ENCODE measurements around the gene PLXNA1.

Gene PLXNA1

GRCh38 chr3:127022849-127023248 is 39.9 kb downstream of the PLXNA1 start:
- Histone ChIP-seq H3K36me3 (ENCODE audit: insufficient read depth, low read length) (peaks cover 78% of the 10 kb centered on the region), H3K79me2 (ENCODE audit: insufficient read depth, low read length) (no peaks in the 10 kb centered on the region), H3K4me1 (ENCODE audit: insufficient read depth, low read length) (no peaks in the 10 kb centered on the region), H4K20me1 (ENCODE audit: insufficient read depth, low read length) (no peaks in the 10 kb centered on the region; the same call in 1 of the 2 replicates), H3K9me3 (ENCODE audit: insufficient read depth, low read length, severe bottlenecking) (no peaks in the 10 kb centered on the region), H3K27me3 (ENCODE audit: insufficient read depth, low read length, poor library complexity) (no peaks in the 10 kb centered on the region), H3K27ac (ENCODE audit: low read length) (no peak overlapping the region), H2AFZ (ENCODE audit: low read depth, low read length) (no peak overlapping the region), H3K4me3 (ENCODE audit: low read depth in 1 of 2, low read length in 2 of 2) (no peak overlapping the region), H3K9ac (ENCODE audit: low read depth, low read length) (no peak overlapping the region), H3K4me2 (ENCODE audit: insufficient read depth, low read length) (no peak overlapping the region)
- TF ChIP-seq CTCF (IDR thresholded peaks at IDR 0.05; ENCODE audit: borderline replicate concordance, extremely low read depth, low read length, poor library complexity, severe bottlenecking): no peak
- no peak for TF ChIP-seq EZH2 (IDR thresholded peaks at IDR 0.05; ENCODE audit: borderline replicate concordance, low read depth, low read length, severe bottlenecking)
- no peak for DNase-seq
- ATAC-seq (ENCODE audit: insufficient read depth, low read depth): no peak

DNA sequence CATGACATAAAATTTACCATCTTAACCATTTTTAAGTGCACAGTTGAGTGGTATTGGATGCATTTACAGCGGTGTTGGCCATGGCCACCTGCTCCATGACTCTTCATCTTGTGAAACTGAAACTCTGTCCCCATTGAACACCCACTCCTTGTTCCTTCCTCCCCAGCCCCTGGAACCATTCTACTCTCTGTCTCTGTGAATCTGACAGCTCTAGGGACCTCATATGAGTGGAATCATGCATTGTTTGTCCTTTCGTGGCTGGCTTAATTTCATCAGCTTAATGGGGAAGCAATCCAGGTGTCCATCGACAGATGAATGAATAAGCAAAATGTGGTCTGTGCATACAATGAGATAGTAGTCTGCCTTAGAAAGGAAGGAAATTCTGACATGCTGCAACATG is 42.5 kb downstream of the PLXNA1 start:
- TF ChIP-seq CTCF (IDR thresholded peaks at IDR 0.05; ENCODE audit: borderline replicate concordance, extremely low read depth, low read length, poor library complexity, severe bottlenecking) (no peak), EZH2 (IDR thresholded peaks at IDR 0.05; ENCODE audit: borderline replicate concordance, low read depth, low read length, severe bottlenecking) (no peak)
- no peaks in the 10 kb centered on the region for H3K27me3 ChIP-seq (ENCODE audit: insufficient read depth, low read length, poor library complexity)

DNA sequence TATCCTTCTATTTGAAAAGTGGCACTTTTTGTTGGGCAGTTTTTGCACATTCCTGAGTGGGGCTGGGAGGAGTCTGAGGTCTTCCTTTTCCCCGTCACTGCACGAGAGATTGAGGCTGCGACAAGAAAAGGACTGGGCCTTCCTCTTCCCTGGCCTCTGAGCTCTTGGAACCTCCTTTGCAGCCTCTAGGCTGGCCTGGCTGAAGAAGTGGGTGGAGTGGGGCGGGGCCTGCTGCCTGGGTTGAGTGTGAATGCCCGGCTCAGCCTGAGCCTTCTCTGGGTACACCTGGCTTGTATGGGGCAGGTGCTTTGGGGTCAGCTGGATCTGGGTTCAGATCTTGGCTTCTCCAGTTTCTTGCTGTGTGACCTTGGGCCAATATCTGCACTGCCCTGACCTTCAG is 43.1 kb downstream of the PLXNA1 start:
- no peak for DNase-seq
- no peak overlapping the region for H2AFZ ChIP-seq (ENCODE audit: low read depth, low read length)
- H3K79me2 ChIP-seq (ENCODE audit: insufficient read depth, low read length): no peaks in the 10 kb centered on the region
- no peak for ATAC-seq (ENCODE audit: insufficient read depth, low read depth)
- TF ChIP-seq CTCF (IDR thresholded peaks at IDR 0.05; ENCODE audit: borderline replicate concordance, extremely low read depth, low read length, poor library complexity, severe bottlenecking): no peak
- no peak for TF ChIP-seq EZH2 (IDR thresholded peaks at IDR 0.05; ENCODE audit: borderline replicate concordance, low read depth, low read length, severe bottlenecking)
- no peaks in the 10 kb centered on the region; the same call in 1 of the 2 replicates for H4K20me1 ChIP-seq (ENCODE audit: insufficient read depth, low read length)
- H3K9ac ChIP-seq (ENCODE audit: low read depth, low read length): no peak overlapping the region
- H3K4me2 ChIP-seq (ENCODE audit: insufficient read depth, low read length): no peak overlapping the region
- H3K4me1 ChIP-seq (ENCODE audit: insufficient read depth, low read length): no peaks in the 10 kb centered on the region
- H3K4me3 ChIP-seq (ENCODE audit: low read depth in 1 of 2, low read length in 2 of 2): no peak overlapping the region
- no peaks in the 10 kb centered on the region for H3K27me3 ChIP-seq (ENCODE audit: insufficient read depth, low read length, poor library complexity)
- H3K27ac ChIP-seq (ENCODE audit: low read length): no peak overlapping the region
- H3K9me3 ChIP-seq (ENCODE audit: insufficient read depth, low read length, severe bottlenecking): no peaks in the 10 kb centered on the region
- peaks cover 77% of the 10 kb centered on the region for H3K36me3 ChIP-seq (ENCODE audit: insufficient read depth, low read length)

More for the DNA sequence above, 42.5 kb downstream of the PLXNA1 start:
- Histone ChIP-seq H3K4me3 (ENCODE audit: low read depth in 1 of 2, low read length in 2 of 2) (no peak overlapping the region), H3K27ac (ENCODE audit: low read length) (no peak overlapping the region), H3K36me3 (ENCODE audit: insufficient read depth, low read length) (peaks cover 77% of the 10 kb centered on the region), H3K4me2 (ENCODE audit: insufficient read depth, low read length) (no peak overlapping the region), H3K79me2 (ENCODE audit: insufficient read depth, low read length) (no peaks in the 10 kb centered on the region), H3K9ac (ENCODE audit: low read depth, low read length) (no peak overlapping the region), H4K20me1 (ENCODE audit: insufficient read depth, low read length) (no peaks in the 10 kb centered on the region), H2AFZ (ENCODE audit: low read depth, low read length) (no peak overlapping the region), H3K4me1 (ENCODE audit: insufficient read depth, low read length) (no peaks in the 10 kb centered on the region), H3K9me3 (ENCODE audit: insufficient read depth, low read length, severe bottlenecking) (no peaks in the 10 kb centered on the region)
- DNase-seq: no peak
- ATAC-seq (ENCODE audit: insufficient read depth, low read depth): no peak

DNA sequence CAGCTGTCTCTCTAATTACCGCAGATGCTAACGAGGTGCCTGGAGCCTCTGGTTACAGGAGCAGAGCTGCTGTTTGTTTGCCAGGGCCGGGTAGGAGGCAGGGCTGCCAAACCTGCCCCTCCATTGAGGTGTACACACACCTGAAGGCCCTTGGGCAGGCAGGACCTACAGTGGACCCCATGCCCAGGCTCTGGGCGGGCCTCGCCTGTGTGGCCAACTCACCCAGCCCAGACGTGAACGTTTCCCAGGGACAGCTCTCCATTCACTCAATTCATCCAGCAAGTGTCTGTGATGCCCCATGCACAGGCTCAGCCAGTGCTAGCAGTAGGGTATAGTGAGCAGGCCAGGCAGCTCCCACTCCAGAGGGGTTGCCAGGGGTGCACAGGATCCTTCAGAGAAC is 43.7 kb downstream of the PLXNA1 start:
- Histone ChIP-seq H4K20me1 (ENCODE audit: insufficient read depth, low read length) (no peaks in the 10 kb centered on the region; the same call in 1 of the 2 replicates), H3K9me3 (ENCODE audit: insufficient read depth, low read length, severe bottlenecking) (no peaks in the 10 kb centered on the region), H3K4me2 (ENCODE audit: insufficient read depth, low read length) (no peak overlapping the region), H3K79me2 (ENCODE audit: insufficient read depth, low read length) (no peaks in the 10 kb centered on the region), H3K27ac (ENCODE audit: low read length) (no peak overlapping the region), H3K4me3 (ENCODE audit: low read depth in 1 of 2, low read length in 2 of 2) (no peak overlapping the region), H3K36me3 (ENCODE audit: insufficient read depth, low read length) (peaks cover 77% of the 10 kb centered on the region), H3K9ac (ENCODE audit: low read depth, low read length) (no peak overlapping the region), H3K27me3 (ENCODE audit: insufficient read depth, low read length, poor library complexity) (no peaks in the 10 kb centered on the region), H2AFZ (ENCODE audit: low read depth, low read length) (no peak overlapping the region), H3K4me1 (ENCODE audit: insufficient read depth, low read length) (no peaks in the 10 kb centered on the region)
- ATAC-seq (ENCODE audit: insufficient read depth, low read depth) (no peak), DNase-seq (no peak)
- no peak for TF ChIP-seq CTCF (IDR thresholded peaks at IDR 0.05; ENCODE audit: borderline replicate concordance, extremely low read depth, low read length, poor library complexity, severe bottlenecking)
- TF ChIP-seq EZH2 (IDR thresholded peaks at IDR 0.05; ENCODE audit: borderline replicate concordance, low read depth, low read length, severe bottlenecking): no peak

Data from DND-41 (cell line).